Measurements from ENCODE around the gene GSG1L2. TPM values are rescaled to one million over a fixed set of nuclear protein-coding genes. Genes with fewer than 3 reads are reported as not detected.

The GSG1L2 gene
- total and polyA plus RNA-seq, 2 donors (not counting 3 experiments of a cell fraction or from before 2014, with no cell fraction given): not detected

- Histone ChIP-seq H3K4me3 (replicated peaks in 1 of 3; ENCODE audit: insufficient read depth in 1 of 3, low read depth in 1 of 3, low read length in 3 of 3) (no peak overlapping the region), H3K4me1 (ENCODE audit: control insufficient read depth, extremely low read depth, insufficient read depth, low read length) (no peaks in the 10 kb centered on the region), H3K27me3 (ENCODE audit: control insufficient read depth in 2 of 2, insufficient read depth in 2 of 2, low read length in 2 of 2) (no peaks in the 10 kb centered on the region), H3K9me1 (replicated peaks; ENCODE audit: control insufficient read depth, extremely low read depth, insufficient read depth, low read length) (no peaks in the 10 kb centered on the region), H3K4me2 (ENCODE audit: insufficient read depth, low read length) (no peak overlapping the region), H3K9me3 (replicated peaks; ENCODE audit: control insufficient read depth, insufficient read depth, low read length) (peaks cover 8% of the 10 kb centered on the region), H4K20me1 (replicated peaks; ENCODE audit: control insufficient read depth, extremely low read depth, insufficient read depth, low read length) (no peaks in the 10 kb centered on the region), H3K27ac (ENCODE audit: insufficient read depth, low read depth, low read length) (no peak overlapping the region), H2AFZ (ENCODE audit: low read depth, low read length) (no peak overlapping the region), H3K79me2 (ENCODE audit: control insufficient read depth, insufficient read depth, low read length) (no peaks in the 10 kb centered on the region), H3K9ac (replicated peaks; ENCODE audit: extremely low read depth, insufficient read depth, low read length) (no peak overlapping the region), H3K36me3 (ENCODE audit: control insufficient read depth in 2 of 2, extremely low read depth in 1 of 2, insufficient read depth in 2 of 2, low read length in 2 of 2) (no peaks in the 10 kb centered on the region)
- no TSS peak for BruUV-seq (replicated peaks)
- no peak for FAIRE-seq
- dilution Hi-C loops (cut with MboI; ENCODE audit: extremely low pct_ligation_motif_present, low sequenced_read_pairs): no loop called here
- intact Hi-C loops (cut with micrococcal nuclease): no loop called here
- no peak for TF ChIP-seq GATA2 (IDR thresholded peaks at IDR 0.05; ENCODE audit: insufficient read depth, insufficient read length, low read depth, low read length)
- no peak for TF ChIP-seq POLR2A (IDR thresholded peaks at IDR 0.05; ENCODE audit: low read depth, low read length)
- no peak for TF ChIP-seq POLR2AphosphoS5 (IDR thresholded peaks at IDR 0.05; ENCODE audit: insufficient read depth, low read depth, low read length)
- TF ChIP-seq MAX (IDR thresholded peaks at IDR 0.05; ENCODE audit: insufficient read depth, insufficient read length): no peak
- TF ChIP-seq CTCF (IDR thresholded peaks at IDR 0.05; ENCODE audit: extremely low read depth in 1 of 2, insufficient read depth in 1 of 2, low read depth in 1 of 2, low read length in 2 of 2): no peak
- TF ChIP-seq MYC (IDR thresholded peaks at IDR 0.05; ENCODE audit: low read depth, low read length): no peak
- TF ChIP-seq EZH2 (IDR thresholded peaks at IDR 0.05; ENCODE audit: borderline replicate concordance, low read depth, low read length, severe bottlenecking): no peak
- no peak for TF ChIP-seq FOS (IDR thresholded peaks at IDR 0.05; ENCODE audit: borderline replicate concordance, insufficient read depth, low read length)
- TF ChIP-seq JUN (IDR thresholded peaks at IDR 0.05; ENCODE audit: borderline replicate concordance, insufficient read depth, insufficient read length, low read depth): no peak
- ChIA-PET POLR2A (no interaction called here), CTCF (no interaction called here)
- DNase-seq (ENCODE audit: low read depth, low spot score): no peak
Observed at GRCh38 chr17:9809409-9809808, 12.5 kb downstream of the GSG1L2 start.
